ENCODE data around the gene OR5H14.
"Not testable (repeated sequence)": the region's sequence is repeated elsewhere in the genome, so short reads cannot be mapped to it uniquely, and the experiment has no call there.

OR5H14 gene

GRCh38 chr3:98147179-98147578, at the start of gene OR5H14:
Gene OR5H14, plus strand, starts transcription at chr3:98147479. Its CDS starts 1,907 bp downstream, at chr3:98149386.
- no peak for DNase-seq

- DNase-seq: no peak
Measured at GRCh38 chr3:98099848-98100247, 47.4 kb upstream of the OR5H14 start.

- no peak for DNase-seq
Measured at GRCh38 chr3:98108162-98108561, 39.1 kb upstream of the OR5H14 start.

GRCh38 chr3:98109807-98110549, 37.3 kb upstream of the OR5H14 start:
- DNase-seq: no peak

GRCh38 chr3:98110550-98110908, 36.8 kb upstream of the OR5H14 start:
- DNase-seq: no peak

- DNase-seq: no peak
Measured at GRCh38 chr3:98114264-98114663, 33.0 kb upstream of the OR5H14 start.

GRCh38 chr3:98115717-98116116, 31.6 kb upstream of the OR5H14 start:
- DNase-seq: no peak

GRCh38 chr3:98130421-98130820, 16.9 kb upstream of the OR5H14 start, which contains the start of gene OR5H1:
Gene OR5H1, plus strand, starts transcription at chr3:98130721. Its CDS starts 1,977 bp downstream, at chr3:98132698.
- DNase-seq: no peak

- no peak for DNase-seq
Measured at GRCh38 chr3:98136631-98137030, 10.6 kb upstream of the OR5H14 start.

- DNase-seq: not testable (repeated sequence)
Measured at GRCh38 chr3:98137826-98138557, 9.3 kb upstream of the OR5H14 start.

GRCh38 chr3:98140531-98140930, 6.7 kb upstream of the OR5H14 start:
- DNase-seq: no peak

- DNase-seq: no peak
Measured at GRCh38 chr3:98148751-98149150, 1.5 kb downstream of the OR5H14 start.

GRCh38 chr3:98149456-98149855, 2.2 kb downstream of the OR5H14 start:
- DNase-seq: not testable (repeated sequence)

- no peak for DNase-seq
Measured at GRCh38 chr3:98151241-98151640, 4.0 kb downstream of the OR5H14 start.

GRCh38 chr3:98166396-98166795, 19.1 kb downstream of the OR5H14 start, which contains the start of gene OR5H15:
Gene OR5H15, plus strand, starts transcription at chr3:98166696. Its CDS starts 2,004 bp downstream, at chr3:98168700.
- no peak for DNase-seq

- DNase-seq: no peak
Measured at GRCh38 chr3:98171071-98171470, 23.8 kb downstream of the OR5H14 start.

GRCh38 chr3:98172621-98173020, 25.3 kb downstream of the OR5H14 start:
- no peak for DNase-seq

- no peak for DNase-seq
Measured at GRCh38 chr3:98180319-98180890, 33.1 kb downstream of the OR5H14 start.

GRCh38 chr3:98182196-98182595, 34.9 kb downstream of the OR5H14 start:
- no peak for DNase-seq

GRCh38 chr3:98185180-98185579, 37.9 kb downstream of the OR5H14 start:
- DNase-seq: no peak

- DNase-seq: no peak
Measured at GRCh38 chr3:98188545-98188944, 41.3 kb downstream of the OR5H14 start.

GRCh38 chr3:98190911-98191310, 43.6 kb downstream of the OR5H14 start:
- not testable (repeated sequence) for DNase-seq

GRCh38 chr3:98196293-98196692, 49.0 kb downstream of the OR5H14 start:
- not testable (repeated sequence) for DNase-seq

- no peak for DNase-seq
Measured at GRCh38 chr3:98199020-98199419, 51.7 kb downstream of the OR5H14 start.
